VCaP (cell line): Measurements from ENCODE around the gene ACMSD.
"Not testable (repeated sequence)": the region's sequence is repeated elsewhere in the genome, so short reads cannot be mapped to it uniquely, and the experiment has no call there.

ENCODE experiments used
- H3K27ac ChIP-seq: fragments of 450-650 bp; 2 replicates; pipeline ENCODE4 v1.5.1; 2017
- TF ChIP-seq, protein P1 (sequence below): fragments of 450-650 bp; conservative IDR thresholded peaks from 2 replicates; pipeline ENCODE4 v1.5.1; 2017; ENCODE audit warnings: mild to moderate bottlenecking, moderate library complexity

ACMSD gene

DNA sequence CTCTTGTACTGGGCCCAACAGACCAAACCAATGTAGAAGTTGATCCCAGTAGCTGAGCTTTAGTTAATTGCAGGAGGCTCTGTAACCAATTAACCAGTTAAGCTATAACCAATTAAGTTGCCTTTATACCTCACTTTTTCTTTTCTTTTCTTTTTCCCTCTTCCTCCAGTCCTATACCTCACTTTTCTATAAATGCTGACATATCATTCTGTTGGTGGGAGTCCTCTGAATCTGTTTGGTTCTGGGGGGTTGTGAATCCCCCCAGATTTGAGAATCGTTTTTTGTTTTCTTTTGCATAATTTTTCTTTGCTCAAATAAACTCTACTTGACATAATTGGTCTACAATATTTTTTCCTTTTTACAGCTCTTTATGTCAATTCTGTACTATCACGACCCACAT lies 38.1 kb upstream of the ACMSD start:
- TF ChIP-seq, protein P1, sequence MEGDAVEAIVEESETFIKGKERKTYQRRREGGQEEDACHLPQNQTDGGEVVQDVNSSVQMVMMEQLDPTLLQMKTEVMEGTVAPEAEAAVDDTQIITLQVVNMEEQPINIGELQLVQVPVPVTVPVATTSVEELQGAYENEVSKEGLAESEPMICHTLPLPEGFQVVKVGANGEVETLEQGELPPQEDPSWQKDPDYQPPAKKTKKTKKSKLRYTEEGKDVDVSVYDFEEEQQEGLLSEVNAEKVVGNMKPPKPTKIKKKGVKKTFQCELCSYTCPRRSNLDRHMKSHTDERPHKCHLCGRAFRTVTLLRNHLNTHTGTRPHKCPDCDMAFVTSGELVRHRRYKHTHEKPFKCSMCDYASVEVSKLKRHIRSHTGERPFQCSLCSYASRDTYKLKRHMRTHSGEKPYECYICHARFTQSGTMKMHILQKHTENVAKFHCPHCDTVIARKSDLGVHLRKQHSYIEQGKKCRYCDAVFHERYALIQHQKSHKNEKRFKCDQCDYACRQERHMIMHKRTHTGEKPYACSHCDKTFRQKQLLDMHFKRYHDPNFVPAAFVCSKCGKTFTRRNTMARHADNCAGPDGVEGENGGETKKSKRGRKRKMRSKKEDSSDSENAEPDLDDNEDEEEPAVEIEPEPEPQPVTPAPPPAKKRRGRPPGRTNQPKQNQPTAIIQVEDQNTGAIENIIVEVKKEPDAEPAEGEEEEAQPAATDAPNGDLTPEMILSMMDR = no peak
- no peak overlapping the region for H3K27ac ChIP-seq

DNA sequence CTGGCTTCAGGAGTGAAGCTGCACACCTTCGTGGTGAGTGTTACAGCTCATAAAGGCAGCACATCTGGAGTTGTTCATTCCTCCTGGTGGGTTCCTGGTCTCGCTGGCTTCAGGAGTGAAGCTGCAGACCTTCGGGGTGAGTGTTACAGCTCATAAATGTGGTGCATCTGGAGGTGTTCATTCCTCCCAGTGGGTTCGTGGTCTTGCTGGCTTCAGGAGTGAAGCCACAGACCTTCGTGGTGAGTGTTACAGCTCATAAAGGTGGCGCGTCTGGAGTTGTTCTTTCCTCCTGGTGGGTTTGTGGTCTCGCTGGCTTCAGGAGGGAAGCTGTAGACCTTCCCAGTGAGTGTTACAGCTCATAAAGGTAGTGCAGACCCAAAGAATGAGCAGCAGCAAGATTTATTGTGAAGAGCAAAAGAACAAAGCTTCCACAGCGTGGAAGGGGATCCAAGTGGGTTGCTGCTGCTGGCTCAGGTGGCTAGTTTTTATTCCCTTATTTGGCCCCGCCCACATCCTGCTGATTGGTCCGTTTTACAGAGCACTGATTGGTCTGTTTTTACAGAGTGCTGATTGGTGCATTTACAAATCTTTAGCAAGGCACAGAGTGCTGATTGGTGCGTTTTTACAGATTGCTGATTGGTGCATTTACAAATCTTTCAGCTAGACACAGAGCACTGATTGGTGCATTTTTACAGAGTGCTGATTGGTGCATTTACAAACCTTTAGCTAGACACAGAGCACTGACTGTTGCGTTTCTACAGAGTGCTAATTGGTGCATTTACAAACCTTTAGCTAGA lies 34.6 kb upstream of the ACMSD start:
- H3K27ac ChIP-seq = not testable (repeated sequence)

DNA sequence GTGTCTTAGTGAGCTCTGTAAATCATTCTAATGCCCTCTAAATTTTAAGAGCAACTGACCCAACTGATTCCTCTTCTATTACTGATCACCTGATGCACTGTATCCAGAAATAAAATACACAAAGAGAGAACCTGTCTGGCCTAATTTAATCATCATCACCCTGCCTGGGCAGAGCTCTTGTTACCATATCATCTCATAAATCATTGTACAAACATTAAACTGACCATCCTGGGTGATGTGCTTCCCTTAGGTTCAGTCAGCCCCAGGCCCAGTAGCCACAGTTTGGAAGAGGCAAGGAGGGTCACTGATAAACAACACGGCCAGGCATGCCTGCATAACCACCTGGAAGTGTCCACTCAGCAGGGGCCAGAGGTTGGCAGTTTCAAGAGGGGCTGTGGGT lies 22.7 kb upstream of the ACMSD start:
- TF ChIP-seq, protein P1 = no peak
- peak overlapping the region; percentile 87 for H3K27ac ChIP-seq

DNA sequence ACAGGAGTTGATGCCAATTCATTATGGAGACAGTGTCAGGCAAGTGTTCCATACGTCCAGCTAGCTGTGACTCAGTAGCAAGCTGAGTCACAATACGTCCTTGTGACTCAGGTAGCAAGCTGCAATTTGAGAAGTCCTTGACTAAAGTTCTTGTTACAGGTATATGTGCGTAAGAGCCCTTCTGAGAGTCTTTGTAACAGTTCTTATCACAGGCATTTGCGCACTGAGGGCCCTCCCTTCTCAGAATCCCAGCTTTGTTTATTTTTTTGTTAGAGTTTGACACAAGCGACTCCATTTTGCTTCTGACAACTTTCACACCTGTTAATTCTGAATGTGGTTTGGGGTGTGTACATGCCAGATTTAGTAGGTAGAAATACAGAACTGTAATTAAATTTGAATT lies 20.1 kb upstream of the ACMSD start:
- H3K27ac ChIP-seq = no peak overlapping the region
- TF ChIP-seq, protein P1 = no peak

DNA sequence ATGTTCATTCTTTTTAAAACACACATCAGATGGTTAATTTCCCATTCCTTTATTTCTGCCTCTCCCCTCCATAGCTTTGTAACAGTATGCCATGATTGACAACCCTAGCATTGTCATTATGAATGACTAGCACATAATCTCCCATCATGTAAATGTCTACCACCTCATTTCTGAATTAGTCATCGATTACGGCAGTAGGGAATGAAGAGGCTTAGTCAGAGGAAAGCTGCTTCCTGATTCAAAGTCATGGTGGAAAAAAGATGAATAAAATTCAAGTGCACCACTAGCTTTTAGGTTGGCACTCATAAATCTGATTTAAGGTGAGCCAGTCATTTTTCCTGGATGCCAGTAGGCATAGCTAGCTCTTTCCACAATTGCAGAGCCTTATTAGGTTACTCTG lies 19.1 kb upstream of the ACMSD start:
- TF ChIP-seq, protein P1 = no peak
- no peak overlapping the region for H3K27ac ChIP-seq

DNA sequence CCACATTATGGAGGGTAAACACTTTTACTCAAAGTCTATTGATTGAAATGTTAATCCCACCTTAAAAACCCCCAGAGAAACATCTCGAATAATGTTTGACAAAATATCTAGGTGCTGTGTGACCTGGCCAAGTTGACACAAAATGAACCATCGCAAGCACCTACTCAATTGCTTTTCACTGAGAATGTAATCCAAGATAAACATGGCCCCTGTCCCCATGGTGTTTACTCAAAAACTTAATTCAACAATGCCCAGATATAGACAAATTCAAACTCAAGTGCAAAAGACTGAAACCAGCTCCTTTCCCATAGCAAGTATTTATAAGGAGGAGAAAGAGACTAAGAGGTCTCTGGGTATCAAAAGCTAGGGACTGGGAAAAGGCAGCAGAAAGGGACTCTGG lies 15.0 kb upstream of the ACMSD start:
- TF ChIP-seq, protein P1 = no peak
- H3K27ac ChIP-seq = peak overlapping the region; percentile 38

DNA sequence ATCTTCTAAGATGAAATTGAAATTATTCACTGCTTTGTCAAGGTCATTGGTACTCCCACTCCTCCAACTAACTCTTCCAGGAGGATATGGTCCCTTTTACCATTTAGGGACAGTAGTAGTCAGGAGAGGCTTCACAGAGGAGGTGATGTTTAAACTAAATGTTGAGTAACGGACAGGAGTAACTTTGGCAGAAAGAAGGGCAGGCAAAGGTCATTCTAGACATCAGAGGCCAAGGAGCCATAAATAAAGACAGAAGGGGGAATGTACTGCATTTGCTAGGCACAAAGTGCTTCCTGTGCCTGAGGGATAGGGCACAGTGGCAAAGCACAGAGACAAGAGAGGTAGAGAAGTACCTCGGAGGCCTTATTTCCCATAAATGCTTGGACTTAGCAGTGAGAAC lies 14.6 kb upstream of the ACMSD start:
- TF ChIP-seq, protein P1 = no peak
- H3K27ac ChIP-seq = peak overlapping the region; percentile 38

DNA sequence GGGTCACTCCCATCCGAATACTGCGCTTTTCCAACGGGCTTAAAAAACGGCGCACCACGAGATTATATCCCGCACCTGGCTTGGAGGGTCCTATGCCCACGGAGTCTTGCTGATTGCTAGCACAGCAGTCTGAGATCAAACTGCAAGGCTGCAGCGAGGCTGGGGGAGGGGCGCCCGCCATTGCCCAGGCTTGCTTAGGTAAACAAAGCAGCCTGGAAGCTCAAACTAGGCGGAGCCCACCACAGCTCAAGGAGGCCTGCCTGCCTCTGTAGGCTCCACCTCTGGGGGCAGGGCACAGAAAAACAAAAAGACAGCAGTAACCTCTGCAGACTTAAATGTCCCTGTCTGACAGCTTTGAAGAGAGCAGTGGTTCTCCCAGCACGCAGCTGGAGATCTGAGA lies 12.7 kb upstream of the ACMSD start:
- H3K27ac ChIP-seq = not testable (repeated sequence)
